Measurements from ENCODE around the gene GFRA4. TPM values are rescaled to one million over a fixed set of nuclear protein-coding genes. Genes with fewer than 3 reads are reported as not detected.
A peak's percentile ranks its signal among the peaks of the same experiment; 100 is the strongest.

GFRA4 gene
- polyA plus RNA-seq, 2 of the 4 experiments (the other 2 are of a cell fraction): not detected

GRCh38 chr20:3670945-3671344 is 7.7 kb upstream of the GFRA4 start:
- DNase-seq (ENCODE audit: low read depth in 1 of 2, low spot score in 1 of 2) (no peak), FAIRE-seq (no peak), ATAC-seq (no peak; a peak in 1 of 6 replicates)
- Histone ChIP-seq H3K27ac (no peak overlapping the region), H3K4me1 (peaks cover 25% of the 10 kb centered on the region), H3K4me2 (no peak overlapping the region), H3K4me3 (no peak overlapping the region), H3K9me3 (no peaks in the 10 kb centered on the region)
- WGBS (ENCODE audit: missing lambda C conversion rate): 84% methylated on average over 9 of the region's 10 CpGs
- TF ChIP-seq HOXB13 (CRISPR knock-in tag; IDR thresholded peaks at IDR 0.05; ENCODE audit: low read depth) (no peak), RARB (CRISPR knock-in tag; IDR thresholded peaks at IDR 0.05) (no peak), GATA3 (IDR thresholded peaks at IDR 0.05; ENCODE audit: borderline replicate concordance) (no peak), ZSCAN20 (CRISPR knock-in tag; IDR thresholded peaks at IDR 0.05) (no peak), EP300 (IDR thresholded peaks at IDR 0.05) (no peak), SREBF2 (IDR thresholded peaks at IDR 0.05) (no peak), HDAC2 (IDR thresholded peaks at IDR 0.05) (no peak), USF2 (IDR thresholded peaks at IDR 0.05) (no peak), JUNB (IDR thresholded peaks at IDR 0.05) (no peak)
- ChIA-PET POLR2A (no interaction called here), CTCF (interaction anchor here (1.0 to 61.5 kb wide), 7 partner anchors 12 to 148 kb away, joined by 3 to 2233 read pairs (median 7); partner anchors contain the start of genes ADISSP, CENPB, HSPA12B and SIGLEC1)

GRCh38 chr20:3670511-3670910 is 7.3 kb upstream of the GFRA4 start:
- DNase-seq (ENCODE audit: low read depth in 1 of 2, low spot score in 1 of 2): no peak
- H3K4me2 ChIP-seq: no peak overlapping the region
- H3K9me3 ChIP-seq: no peaks in the 10 kb centered on the region
- peaks cover 21% of the 10 kb centered on the region for H3K4me1 ChIP-seq
- TF ChIP-seq MAZ (IDR thresholded peaks at IDR 0.05; ENCODE audit: borderline replicate concordance, low read depth, low read length): no peak
- TF ChIP-seq RAD21 (conservative IDR thresholded peaks at IDR 0.05 in 1 of 2, IDR thresholded peaks at IDR 0.05 in 1 of 2): 0 out of 5 replicates have a peak, but pooled peaks of 1 of the 2 experiments have one; percentile 8
- POLR2A ChIA-PET: no interaction called here
- no peak for FAIRE-seq
- no peak overlapping the region for H3K4me3 ChIP-seq
- 51% methylated on average over 6 of the region's 6 CpGs for WGBS (ENCODE audit: missing lambda C conversion rate)
- ATAC-seq: peak; percentile 4 to 27; a peak in 4 of 6 replicates
- CTCF ChIA-PET: interaction anchor here (1.1 to 61.5 kb wide), 5 partner anchors 11 to 148 kb away, joined by 3 to 2233 read pairs (median 9); partner anchors contain the start of genes ADISSP, CENPB, HSPA12B and SIGLEC1
- no peak overlapping the region for H3K27ac ChIP-seq

GRCh38 chr20:3669710-3670367 is 6.6 kb upstream of the GFRA4 start:
- POLR2A ChIA-PET: no interaction called here

More at GRCh38 chr20:3669710-3670367, 6.6 kb upstream of the GFRA4 start:
- TF ChIP-seq ESRRA (IDR thresholded peaks at IDR 0.05; ENCODE audit: borderline replicate concordance, low read length): no peak
- TF ChIP-seq POLR2A (IDR thresholded peaks at IDR 0.05; ENCODE audit: low read length): no peak
- TF ChIP-seq TP53 (CRISPR knock-in tag; IDR thresholded peaks at IDR 0.05): no peak
- TF ChIP-seq FOSB (CRISPR knock-in tag; IDR thresholded peaks at IDR 0.05): no peak
- no peak for TF ChIP-seq NFE2L2 (conservative IDR thresholded peaks at IDR 0.05; ENCODE audit: low read length)
- TF ChIP-seq HEYL (CRISPR knock-in tag; IDR thresholded peaks at IDR 0.05): no peak
- no peak for TF ChIP-seq RCOR1 (IDR thresholded peaks at IDR 0.05; ENCODE audit: low read depth, low read length)
- no peak for TF ChIP-seq HOXB5 (CRISPR knock-in tag; IDR thresholded peaks at IDR 0.05)
- no peak for TF ChIP-seq HES2 (IDR thresholded peaks at IDR 0.05)
- TF ChIP-seq REST (IDR thresholded peaks at IDR 0.05): no peak
- no peak for TF ChIP-seq EHMT2 (IDR thresholded peaks at IDR 0.05; ENCODE audit: low read depth)
- TF ChIP-seq RFX5 (IDR thresholded peaks at IDR 0.05): no peak
- no peak for TF ChIP-seq CEBPB (IDR thresholded peaks at IDR 0.05)
- Histone ChIP-seq H3K4me3 (no peak overlapping the region), H3K4me1 (peaks cover 14% of the 10 kb centered on the region; the same call in 2 of the 3 replicates), H3K9me3 (no peaks in the 10 kb centered on the region), H3K27ac (no peak overlapping the region), H3K4me2 (no peak overlapping the region)
- 76% methylated on average over 13 of the region's 13 CpGs for WGBS (ENCODE audit: missing lambda C conversion rate)
- no peak for DNase-seq (ENCODE audit: low read depth in 1 of 2, low spot score in 1 of 2)
- CTCF ChIA-PET: interaction anchor here (1.1 to 61.5 kb wide), 4 partner anchors 7 to 112 kb away, joined by 3 to 2233 read pairs (median 36); partner anchors contain the start of genes ADISSP, HSPA12B, SIGLEC1 and SPEF1
- FAIRE-seq: no peak
- ATAC-seq: no peak
